SH-SY5Y (cell line): ENCODE data around the gene ZNF620.

Source experiments
- GATA2 ChIP-seq: IDR thresholded peaks from 2 replicates; pipeline ENCODE4 v1.6.1; 2011; ENCODE audit warnings: mild to moderate bottlenecking, low read depth, low read length
- GATA3 ChIP-seq: IDR thresholded peaks from 2 replicates; pipeline ENCODE4 v1.6.1; 2011; ENCODE audit warnings: low read depth, mild to moderate bottlenecking, low read length, moderate library complexity

- TF ChIP-seq GATA2 (no peak), GATA3 (no peak)
Measured at GRCh38 chr3:40502034-40502433, 3.8 kb upstream of the ZNF620 start.
